H4 (cell line): ENCODE data around the gene OST4. TPM values are rescaled to one million over a fixed set of nuclear protein-coding genes. Genes with fewer than 3 reads are reported as not detected.
"Not testable (repeated sequence)": the region's sequence is repeated elsewhere in the genome, so short reads cannot be mapped to it uniquely, and the experiment has no call there.

Experiments
- DNase-seq: peaks from one replicate; pipeline ENCODE4 v3.0.0-alpha.2; 2015; ENCODE audit warnings: low spot score
- total RNA-seq: library from RNA; depleted of rRNA; stranded (reverse); fragments of >200 nt; shearing (Covaris generic); gene quantifications from 2 replicates; pipeline ENCODE4 v1.2.3, GENCODE V29; 2014; rRNA removed

OST4 gene
- total RNA-seq: 328 and 330 TPM in 2 replicates

- DNase-seq: peak; percentile 75
These were observed at the start of gene OST4 for GRCh38 chr2:27071277-27071989. OST4 (minus strand) TSS chr2:27071654.

GRCh38 chr2:27119330-27119670 is 47.8 kb upstream of the OST4 start:
- not testable (repeated sequence) for DNase-seq

GRCh38 chr2:27118525-27119329 is 47.3 kb upstream of the OST4 start, which contains the start of gene CGREF1:
CGREF1 (minus strand) TSS chr2:27119128; CDS start chr2:27104366, 14,762 bp downstream.
- DNase-seq: no peak

GRCh38 chr2:27117995-27118524 is 46.6 kb upstream of the OST4 start:
- no peak for DNase-seq

- no peak for DNase-seq
These were observed 44.1 kb upstream of the OST4 start for GRCh38 chr2:27115519-27115918.

GRCh38 chr2:27111392-27112078 is 40.1 kb upstream of the OST4 start:
- not testable (repeated sequence) for DNase-seq

- not testable (repeated sequence) for DNase-seq
These were observed 39.3 kb upstream of the OST4 start for GRCh38 chr2:27110603-27111352.

GRCh38 chr2:27109083-27109482 is 37.6 kb upstream of the OST4 start:
- no peak for DNase-seq

GRCh38 chr2:27108221-27108620 is 36.8 kb upstream of the OST4 start:
- DNase-seq: no peak

- no peak for DNase-seq
These were observed 34.5 kb upstream of the OST4 start for GRCh38 chr2:27105981-27106380.

GRCh38 chr2:27102329-27102728 is 30.9 kb upstream of the OST4 start:
- DNase-seq: no peak

GRCh38 chr2:27100036-27100435 is 28.6 kb upstream of the OST4 start:
- DNase-seq: no peak

- no peak for DNase-seq
These were observed 28.0 kb upstream of the OST4 start for GRCh38 chr2:27099334-27099955.

GRCh38 chr2:27097341-27097740 is 25.9 kb upstream of the OST4 start:
- no peak for DNase-seq

GRCh38 chr2:27096748-27097297 is 25.4 kb upstream of the OST4 start:
- DNase-seq: no peak

GRCh38 chr2:27095745-27096651 is 24.5 kb upstream of the OST4 start:
- no peak for DNase-seq

- DNase-seq: no peak
These were observed 23.9 kb upstream of the OST4 start for GRCh38 chr2:27095427-27095744.

GRCh38 chr2:27094353-27094984 is 23.0 kb upstream of the OST4 start:
- DNase-seq: no peak
